CD4-positive, CD25-positive, alpha-beta regulatory T cell (primary cell): Measurements from ENCODE around the gene SGSH. TPM values are rescaled to one million over a fixed set of nuclear protein-coding genes. Genes with fewer than 3 reads are reported as not detected.
"Not testable (repeated sequence)": the region's sequence is repeated elsewhere in the genome, so short reads cannot be mapped to it uniquely, and the experiment has no call there.

Experiments used
- ATAC-seq, 2 donors: fragments of 150-1000 bp; cut with Tn5 transposase; one replicate each; pipeline ENCODE4 v1.10.0; 2021; ENCODE audit warnings: low read depth in 2 of 2, moderate number of reproducible peaks in 2 of 2, moderate library complexity in 1 of 2
- DNase-seq, 3 donors: peaks; one replicate each; pipeline versions ENCODE4 v3.0.0 to v3.0.0-alpha.2; 2012 to 2022; ENCODE audit warnings: mixed read lengths in 1 of 3
- H3K27ac ChIP-seq: one replicate; pipeline ENCODE4 v1.7.0; 2013; ENCODE audit warnings: mild to moderate bottlenecking, low read length; ENCODE audit not compliant: insufficient read depth, poor library complexity, severe bottlenecking
- H3K27me3 ChIP-seq: one replicate; pipeline ENCODE4 v1.7.0; 2013; ENCODE audit warnings: low read length; ENCODE audit not compliant: control insufficient read depth, insufficient read depth
- H3K36me3 ChIP-seq: one replicate; pipeline ENCODE4 v1.7.0; 2013; ENCODE audit warnings: mild to moderate bottlenecking, low read length, moderate library complexity; ENCODE audit not compliant: control insufficient read depth, insufficient read depth
- H3K4me1 ChIP-seq: 2 replicates; pipeline ENCODE4 v1.7.0; 2013; ENCODE audit warnings: mild to moderate bottlenecking, low read length; ENCODE audit not compliant: insufficient read depth, control insufficient read depth, poor library complexity, severe bottlenecking
- H3K4me3 ChIP-seq: one replicate; pipeline ENCODE4 v1.7.0; 2013; ENCODE audit warnings: low read depth, mild to moderate bottlenecking, low read length, moderate library complexity
- H3K9me3 ChIP-seq, 2 experiments: 1 replicate in 1 of 2; 2 replicates in 1 of 2; pipeline ENCODE4 v1.7.0; 2013; ENCODE audit warnings: low read length in 2 of 2, mild to moderate bottlenecking in 1 of 2, moderate library complexity in 1 of 2; ENCODE audit not compliant: control insufficient read depth in 2 of 2
- H3K27ac Mint-ChIP-seq, 3 donors: one replicate each; pipeline ENCODE4 v1.8.0; 2020 to 2022; ENCODE audit warnings: mild to moderate bottlenecking in 3 of 3, mixed read lengths in 3 of 3, moderate library complexity in 2 of 3
- H3K27me3 Mint-ChIP-seq: one replicate; pipeline ENCODE4 v1.8.0; 2022; ENCODE audit warnings: mild to moderate bottlenecking, mixed read lengths
- H3K36me3 Mint-ChIP-seq: one replicate; pipeline ENCODE4 v1.8.0; 2020; ENCODE audit warnings: mixed read lengths
- H3K4me1 Mint-ChIP-seq, 4 donors: one replicate each; pipeline ENCODE4 v1.8.0; 2020 to 2022; ENCODE audit warnings: mixed read lengths in 4 of 4, mild to moderate bottlenecking in 1 of 4
- H3K4me3 Mint-ChIP-seq, 4 donors: one replicate each; pipeline ENCODE4 v1.8.0; 2020 to 2022; ENCODE audit warnings: mild to moderate bottlenecking in 4 of 4, mixed read lengths in 4 of 4, moderate library complexity in 3 of 4
- H3K9me3 Mint-ChIP-seq, 7 donors: one replicate each; pipeline ENCODE4 v1.8.0; 2020 to 2022; ENCODE audit warnings: mixed read lengths in 7 of 7, mild to moderate bottlenecking in 3 of 7, moderate library complexity in 2 of 7
- polyA plus RNA-seq, 4 donors: library from polyadenylated mRNA; unstranded; fragments of 300-500 nt; fragmentation: Illumina TruSeq; gene quantifications; one replicate each; pipeline ENCODE4 v1.2.3, GENCODE V29; 2021
- total RNA-seq: library from RNA; stranded (reverse); gene quantifications from one replicate; pipeline ENCODE4 v1.2.3, GENCODE V29; 2022

Gene SGSH
- total and polyA plus RNA-seq, 5 donors from 2014 or later, result 43.8 to 138 (median 47.8) TPM

- ATAC-seq (no peak), DNase-seq (peak in 2 of 3 donors; percentile 8 to 53)
- H3K4me1 ChIP-seq, result peaks cover 64% of the 10 kb centered on the region
- H3K4me3 Mint-ChIP-seq, result peak overlapping the region; percentile 87 to 93 (median 90)
- peaks cover 5 to 59% (median 41%) of the 10 kb centered on the region in 4 donors for H3K4me1 Mint-ChIP-seq
- H3K36me3 Mint-ChIP-seq, result peaks cover 7% of the 10 kb centered on the region
- H3K36me3 ChIP-seq, result no peaks in the 10 kb centered on the region
- no peaks in the 10 kb centered on the region for H3K27me3 ChIP-seq
- H3K27me3 Mint-ChIP-seq, result no peaks in the 10 kb centered on the region
- H3K27ac Mint-ChIP-seq, result peak overlapping the region; percentile 94 to 99 (median 99)
- peak overlapping the region; percentile 37 for H3K4me3 ChIP-seq
- peak overlapping the region; percentile 94 for H3K27ac ChIP-seq
- no peaks in the 10 kb centered on the region for H3K9me3 ChIP-seq
- no peaks in the 10 kb centered on the region for H3K9me3 Mint-ChIP-seq
These were observed 39.4 kb upstream of the SGSH start for GRCh38 chr17:80259457-80260068.

- Mint-ChIP-seq H3K4me1 (peaks cover 8 to 62% (median 43%) of the 10 kb centered on the region in 4 donors), H3K27ac (peak overlapping the region; percentile 94 to 99 (median 99)), H3K4me3 (peak overlapping the region; percentile 87 to 93 (median 90))
- not testable (repeated sequence) for H3K9me3 ChIP-seq, H3K4me3 ChIP-seq, H3K36me3 ChIP-seq, H3K36me3 Mint-ChIP-seq, ATAC-seq, H3K27me3 Mint-ChIP-seq, H3K27me3 ChIP-seq, H3K9me3 Mint-ChIP-seq, DNase-seq
- H3K27ac ChIP-seq, result peak overlapping the region; percentile 94
- peaks cover 64% of the 10 kb centered on the region for H3K4me1 ChIP-seq
These were observed 38.2 kb upstream of the SGSH start for GRCh38 chr17:80258296-80258695.

GRCh38 chr17:80257716-80258213, 37.6 kb upstream of the SGSH start:
- H3K4me3 Mint-ChIP-seq, result peak overlapping the region in 3 of 4 donors; percentile 43 to 92 (median 46)
- H3K36me3 Mint-ChIP-seq, result peaks cover 4% of the 10 kb centered on the region
- DNase-seq, result no peak
- H3K9me3 ChIP-seq, result no peaks in the 10 kb centered on the region
- H3K36me3 ChIP-seq, result no peaks in the 10 kb centered on the region
- H3K9me3 Mint-ChIP-seq, result no peaks in the 10 kb centered on the region
- H3K27me3 ChIP-seq, result no peaks in the 10 kb centered on the region
- H3K27ac ChIP-seq, result peak overlapping the region; percentile 94
- H3K27ac Mint-ChIP-seq, result peak overlapping the region; percentile 94 to 99 (median 99)
- no peak overlapping the region for H3K4me3 ChIP-seq
- peaks cover 63% of the 10 kb centered on the region for H3K4me1 ChIP-seq
- no peaks in the 10 kb centered on the region for H3K27me3 Mint-ChIP-seq
- ATAC-seq, result no peak
- peaks cover 8 to 65% (median 45%) of the 10 kb centered on the region in 4 donors for H3K4me1 Mint-ChIP-seq

GRCh38 chr17:80256034-80256350, 35.9 kb upstream of the SGSH start:
- DNase-seq, result no peak
- Histone ChIP-seq H3K36me3 (no peaks in the 10 kb centered on the region), H3K4me1 (peaks cover 48% of the 10 kb centered on the region), H3K27me3 (no peaks in the 10 kb centered on the region), H3K9me3 (no peaks in the 10 kb centered on the region), H3K27ac (peak overlapping the region; percentile 66), H3K4me3 (no peak overlapping the region)
- Mint-ChIP-seq H3K27me3 (no peaks in the 10 kb centered on the region), H3K27ac (peak overlapping the region in 2 of 3 donors; percentile 60 to 96), H3K36me3 (no peaks in the 10 kb centered on the region), H3K4me3 (peak overlapping the region in 1 of 4 donors; percentile 54), H3K4me1 (peaks cover 8 to 57% (median 39%) of the 10 kb centered on the region in 4 donors), H3K9me3 (no peaks in the 10 kb centered on the region)
- ATAC-seq, result no peak

- no peaks in the 10 kb centered on the region for H3K9me3 Mint-ChIP-seq
- Histone ChIP-seq H3K27ac (peak overlapping the region; percentile 66), H3K9me3 (no peaks in the 10 kb centered on the region), H3K36me3 (no peaks in the 10 kb centered on the region), H3K4me1 (peaks cover 43% of the 10 kb centered on the region), H3K4me3 (peak overlapping the region; percentile 49), H3K27me3 (no peaks in the 10 kb centered on the region)
- ATAC-seq, result peak; percentile 72
- H3K36me3 Mint-ChIP-seq, result no peaks in the 10 kb centered on the region
- peak overlapping the region; percentile 29 to 93 (median 68) for H3K4me3 Mint-ChIP-seq
- DNase-seq, result peak; percentile 40 to 97 (median 57)
- peaks cover 8 to 57% (median 37%) of the 10 kb centered on the region in 4 donors for H3K4me1 Mint-ChIP-seq
- H3K27ac Mint-ChIP-seq, result peak overlapping the region; percentile 90 to 96 (median 92)
- no peaks in the 10 kb centered on the region for H3K27me3 Mint-ChIP-seq
These were observed 34.5 kb upstream of the SGSH start for GRCh38 chr17:80254396-80255251.

GRCh38 chr17:80253631-80254395, 33.7 kb upstream of the SGSH start:
- no peak for ATAC-seq
- Mint-ChIP-seq H3K36me3 (no peaks in the 10 kb centered on the region), H3K4me3 (peak overlapping the region in 1 of 4 donors; percentile 93), H3K4me1 (peaks cover 8 to 55% (median 32%) of the 10 kb centered on the region in 4 donors), H3K9me3 (no peaks in the 10 kb centered on the region), H3K27ac (peak overlapping the region; percentile 14 to 90 (median 75)), H3K27me3 (no peaks in the 10 kb centered on the region)
- Histone ChIP-seq H3K4me3 (no peak overlapping the region), H3K27ac (peak overlapping the region; percentile 66), H3K4me1 (peaks cover 34% of the 10 kb centered on the region), H3K9me3 (no peaks in the 10 kb centered on the region), H3K36me3 (peaks cover under 1% of the 10 kb centered on the region), H3K27me3 (no peaks in the 10 kb centered on the region)
- no peak for DNase-seq

- ATAC-seq (peak; percentile 82), DNase-seq (peak; percentile 74 to 88 (median 83))
- H3K27me3 ChIP-seq, result no peaks in the 10 kb centered on the region
- peaks cover 5% of the 10 kb centered on the region for H3K36me3 ChIP-seq
- no peak overlapping the region for H3K27ac ChIP-seq
- no peaks in the 10 kb centered on the region for H3K36me3 Mint-ChIP-seq
- peak overlapping the region; percentile 8 for H3K4me3 ChIP-seq
- peaks cover 8 to 45% (median 23%) of the 10 kb centered on the region in 4 donors for H3K4me1 Mint-ChIP-seq
- H3K27me3 Mint-ChIP-seq, result no peaks in the 10 kb centered on the region
- peaks cover 29% of the 10 kb centered on the region for H3K4me1 ChIP-seq
- H3K9me3 Mint-ChIP-seq, result no peaks in the 10 kb centered on the region
- H3K9me3 ChIP-seq, result no peaks in the 10 kb centered on the region
- peak overlapping the region in 1 of 3 donors; percentile 80 for H3K27ac Mint-ChIP-seq
- H3K4me3 Mint-ChIP-seq, result peak overlapping the region in 2 of 4 donors; percentile 35 to 80
These were observed 32.7 kb upstream of the SGSH start for GRCh38 chr17:80252871-80253270.
